Left ventricle myocardium inferior (tissue), 1 donor: ENCODE results near the gene TAAR9. TPM values are rescaled to one million over a fixed set of nuclear protein-coding genes. Genes with fewer than 3 reads are reported as not detected.

Experiments used
- DNase-seq: peaks from one replicate; pipeline ENCODE4 v3.0.0-alpha.2; 2020
- H3K27ac ChIP-seq: fragments of 200-600 bp; replicated peaks from 2 replicates; pipeline ENCODE4 v1.8.0; 2021
- H3K27me3 ChIP-seq: fragments of 200-600 bp; 2 replicates; pipeline ENCODE4 v1.8.0; 2021; ENCODE audit warnings: low read depth
- H3K36me3 ChIP-seq: fragments of 200-600 bp; 2 replicates; pipeline ENCODE4 v1.8.0; 2021
- H3K4me1 ChIP-seq: fragments of 200-600 bp; 2 replicates; pipeline ENCODE4 v1.8.0; 2021
- H3K4me3 ChIP-seq: fragments of 200-600 bp; 2 replicates; pipeline ENCODE4 v1.8.0; 2021; ENCODE audit warnings: mild to moderate bottlenecking, moderate library complexity
- H3K9me3 ChIP-seq: fragments of 200-600 bp; replicated peaks from 2 replicates; pipeline ENCODE4 v1.8.0; 2021
- CTCF ChIP-seq: fragments of 200-600 bp; IDR thresholded peaks from 2 replicates; pipeline ENCODE4 v1.8.0; 2021; ENCODE audit warnings: antibody characterized with exemption, mild to moderate bottlenecking, borderline replicate concordance
- intact Hi-C: fragments of 100-400 bp; cut with micrococcal nuclease; formaldehyde crosslinking; loops from one replicate; pipeline ENCODE4 v1.11.0; 2022
- total RNA-seq: library from RNA; stranded (reverse); fragmentation: NEBNext Ultra II Directional; extraction: Animal tissue kit (Norgen Biotek cat#: 25700); gene quantifications from one replicate; pipeline ENCODE4 v1.2.1, GENCODE V29; 2021
- donor health status: DM: no; HTN: yes; CAD: no; lungs with severe emphysema.

TAAR9 gene
- total RNA-seq, 1 donor from 2014 or later = not detected

- no peaks in the 10 kb centered on the region for H3K9me3 ChIP-seq
- no peak overlapping the region for H3K4me3 ChIP-seq
- DNase-seq = no peak
- no peaks in the 10 kb centered on the region for H3K27me3 ChIP-seq
- intact Hi-C loops = no loop called here
- TF ChIP-seq CTCF = no peak
- no peak overlapping the region for H3K27ac ChIP-seq
- peaks cover 36% of the 10 kb centered on the region for H3K4me1 ChIP-seq
- no peaks in the 10 kb centered on the region for H3K36me3 ChIP-seq
Observed at GRCh38 chr6:132515386-132515785, 22.7 kb upstream of the TAAR9 start.

- DNase-seq = no peak
- Histone ChIP-seq H3K4me3 (no peak overlapping the region), H3K4me1 (no peaks in the 10 kb centered on the region), H3K27ac (no peak overlapping the region), H3K9me3 (no peaks in the 10 kb centered on the region), H3K36me3 (no peaks in the 10 kb centered on the region), H3K27me3 (peaks cover 5% of the 10 kb centered on the region)
- intact Hi-C loops = no loop called here
- no peak for TF ChIP-seq CTCF
Observed at GRCh38 chr6:132520953-132521352, 17.1 kb upstream of the TAAR9 start.

- no peak overlapping the region for H3K27ac ChIP-seq
- TF ChIP-seq CTCF = no peak
- H3K9me3 ChIP-seq = no peaks in the 10 kb centered on the region
- no peak overlapping the region for H3K4me3 ChIP-seq
- H3K27me3 ChIP-seq = peaks cover 28% of the 10 kb centered on the region
- no peaks in the 10 kb centered on the region for H3K4me1 ChIP-seq
- H3K36me3 ChIP-seq = no peaks in the 10 kb centered on the region
- no peak for DNase-seq
- intact Hi-C loops = no loop called here
Observed at GRCh38 chr6:132524646-132525045, 13.4 kb upstream of the TAAR9 start.

- intact Hi-C loops = no loop called here
- DNase-seq = no peak
- Histone ChIP-seq H3K36me3 (no peaks in the 10 kb centered on the region), H3K27me3 (peaks cover 34% of the 10 kb centered on the region), H3K9me3 (no peaks in the 10 kb centered on the region), H3K4me3 (no peak overlapping the region), H3K4me1 (no peaks in the 10 kb centered on the region), H3K27ac (no peak overlapping the region)
- no peak for TF ChIP-seq CTCF
Observed at GRCh38 chr6:132525866-132526265, 12.2 kb upstream of the TAAR9 start.

- no peak for TF ChIP-seq CTCF
- H3K4me1 ChIP-seq = no peaks in the 10 kb centered on the region
- no peaks in the 10 kb centered on the region for H3K36me3 ChIP-seq
- no peaks in the 10 kb centered on the region for H3K9me3 ChIP-seq
- intact Hi-C loops = no loop called here
- no peak overlapping the region for H3K27ac ChIP-seq
- no peak for DNase-seq
- H3K4me3 ChIP-seq = no peak overlapping the region
- H3K27me3 ChIP-seq = peaks cover 34% of the 10 kb centered on the region
Observed at GRCh38 chr6:132526461-132526860, 11.6 kb upstream of the TAAR9 start.

GRCh38 chr6:132527791-132528190, 10.3 kb upstream of the TAAR9 start:
- Histone ChIP-seq H3K4me1 (no peaks in the 10 kb centered on the region), H3K27me3 (peaks cover 34% of the 10 kb centered on the region), H3K4me3 (no peak overlapping the region), H3K9me3 (no peaks in the 10 kb centered on the region), H3K36me3 (no peaks in the 10 kb centered on the region), H3K27ac (no peak overlapping the region)
- DNase-seq = no peak
- intact Hi-C loops = no loop called here
- no peak for TF ChIP-seq CTCF
